OCI-LY7 (cell line): ENCODE measurements around the gene PLEKHF1. TPM values are rescaled to one million over a fixed set of nuclear protein-coding genes. Genes with fewer than 3 reads are reported as not detected.

Experiments
- BruUV-seq: library from RNA; stranded (reverse); fragments of 400-500 nt; replicated peaks from 2 replicates; lab custom pipeline; 2021; lab: Mats Ljungman, UMichigan
- CTCF ChIA-PET: fragments of 300-600 bp; sonication (Branson Sonifier 250); formaldehyde crosslinking; loops from one replicate; lab custom pipeline; 2022; ENCODE audit warnings: antibody characterized with exemption; ENCODE audit not compliant: unreplicated experiment; lab: Charles Lee
- POLR2A ChIA-PET: fragments of 300-600 bp; sonication (Branson Sonifier 250); formaldehyde crosslinking; loops from one replicate; lab custom pipeline; 2022; ENCODE audit warnings: antibody characterized with exemption; lab: Charles Lee
- DNase-seq: peaks from one replicate; pipeline ENCODE4 v3.0.0-alpha.2; 2015; ENCODE audit warnings: low spot score
- H2AFZ ChIP-seq: fragments of 200-600 bp; sonication (generic), shearing (Covaris generic); 2 replicates; pipeline ENCODE4 v1.6.1; 2014; ENCODE audit warnings: mild to moderate bottlenecking, antibody characterized with exemption, low read length, moderate library complexity
- H3K27ac ChIP-seq: fragments of 200-600 bp; sonication (generic); 2 replicates; pipeline ENCODE4 v1.5.1; 2014; ENCODE audit warnings: mixed run types, low read depth, mild to moderate bottlenecking, moderate library complexity, low read length, inconsistent platforms; ENCODE audit not compliant: poor library complexity, severe bottlenecking
- H3K36me3 ChIP-seq: fragments of 200-600 bp; sonication (generic); 2 replicates; pipeline ENCODE4 v1.6.1; 2014; ENCODE audit warnings: mild to moderate bottlenecking, antibody characterized with exemption, low read length, moderate library complexity, mixed read lengths; ENCODE audit not compliant: insufficient read depth
- H3K4me1 ChIP-seq: fragments of 200-600 bp; sonication (generic); 2 replicates; pipeline ENCODE4 v1.5.1; 2014; ENCODE audit warnings: mild to moderate bottlenecking, low read length; ENCODE audit not compliant: insufficient read depth, poor library complexity, severe bottlenecking
- H3K4me2 ChIP-seq: fragments of 200-600 bp; sonication (generic); 2 replicates; pipeline ENCODE4 v1.6.1; 2014; ENCODE audit warnings: mild to moderate bottlenecking, low read length
- H3K4me3 ChIP-seq: fragments of 200-600 bp; sonication (generic); 2 replicates; pipeline ENCODE4 v1.5.1; 2014; ENCODE audit warnings: mild to moderate bottlenecking, low read depth, low read length; ENCODE audit not compliant: poor library complexity, severe bottlenecking
- H3K79me2 ChIP-seq: fragments of 200-600 bp; sonication (generic); 2 replicates; pipeline ENCODE4 v1.6.1; 2016; ENCODE audit warnings: low read depth, mild to moderate bottlenecking, low read length, moderate library complexity, mixed read lengths; ENCODE audit not compliant: insufficient read depth
- H3K9me2 ChIP-seq: fragments of 200-600 bp; sonication (generic); 2 replicates; pipeline ENCODE4 v1.6.1; 2016; ENCODE audit warnings: mild to moderate bottlenecking, low read length, mixed read lengths; ENCODE audit not compliant: insufficient read depth
- H3K9me3 ChIP-seq: fragments of 200-600 bp; sonication (generic); 2 replicates; pipeline ENCODE4 v1.6.1; 2014; ENCODE audit warnings: mild to moderate bottlenecking, mixed run types, low read length, mixed read lengths
- H4K20me1 ChIP-seq: fragments of 200-600 bp; sonication (generic); 2 replicates; pipeline ENCODE4 v1.6.1; 2014; ENCODE audit warnings: mild to moderate bottlenecking, antibody characterized with exemption, low read length, moderate library complexity, mixed read lengths; ENCODE audit not compliant: insufficient read depth
- CTCF ChIP-seq: fragments of 200-600 bp; sonication (generic); conservative IDR thresholded peaks from 2 replicates; pipeline ENCODE4 v1.5.1; 2014; ENCODE audit warnings: mild to moderate bottlenecking, antibody characterized with exemption, low read length, moderate library complexity, mixed read lengths
- EZH2phosphoT487 ChIP-seq: fragments of 200-600 bp; sonication (generic); IDR thresholded peaks from 2 replicates; pipeline ENCODE4 v1.6.1; 2018; ENCODE audit warnings: low read depth, borderline replicate concordance, mild to moderate bottlenecking, mixed run types, antibody characterized with exemption, low read length, moderate library complexity, mixed read lengths
- intact Hi-C: fragments of 100-400 bp; cut with micrococcal nuclease; formaldehyde crosslinking; loops from one replicate; pipeline ENCODE4 v1.10.0; 2022; ENCODE audit not compliant: unreplicated experiment
- total RNA-seq, 2 experiments: library from RNA; depleted of rRNA in 1 of 2; stranded (reverse); fragments of >200 nt in 1 of 2; shearing (Covaris generic) in 1 of 2; gene quantifications; 2 replicates each; pipeline ENCODE4 v1.2.3, GENCODE V29; 2014 to 2022

PLEKHF1 gene
- total RNA-seq, 2 experiments from 2014 or later = 5.0 to 7.0 TPM

GRCh38 chr19:29694669-29695627, 29.7 kb downstream of the PLEKHF1 start:
- TF ChIP-seq CTCF = peak; percentile 84
- no peak for TF ChIP-seq EZH2phosphoT487
- Histone ChIP-seq H3K27ac (no peak overlapping the region), H3K36me3 (no peaks in the 10 kb centered on the region), H3K9me3 (peaks cover 14% of the 10 kb centered on the region), H2AFZ (no peak overlapping the region), H3K4me2 (no peak overlapping the region), H4K20me1 (no peaks in the 10 kb centered on the region), H3K9me2 (no peaks in the 10 kb centered on the region), H3K79me2 (no peaks in the 10 kb centered on the region), H3K4me3 (no peak overlapping the region), H3K4me1 (peaks cover 6% of the 10 kb centered on the region)
- intact Hi-C loops = loop anchor here (1.0 kb wide), 1 partner anchor 21 kb away; no protein-coding TSS in a partner anchor
- POLR2A ChIA-PET = no interaction called here
- DNase-seq = peak; percentile 60
- CTCF ChIA-PET = interaction anchor here (0.9 to 1.3 kb wide), 3 partner anchors 21 to 85 kb away, joined by 3 to 4 read pairs (median 4); no protein-coding TSS in a partner anchor
- BruUV-seq = no TSS peak

GRCh38 chr19:29695765-29696564, 30.7 kb downstream of the PLEKHF1 start:
- intact Hi-C loops = no loop called here
- Histone ChIP-seq H3K9me3 (peaks cover 7% of the 10 kb centered on the region), H3K4me2 (no peak overlapping the region), H4K20me1 (no peaks in the 10 kb centered on the region), H3K36me3 (no peaks in the 10 kb centered on the region), H3K79me2 (no peaks in the 10 kb centered on the region), H3K4me1 (peaks cover 6% of the 10 kb centered on the region), H3K9me2 (no peaks in the 10 kb centered on the region), H3K27ac (no peak overlapping the region), H2AFZ (no peak overlapping the region), H3K4me3 (no peak overlapping the region)
- no peak for TF ChIP-seq CTCF
- DNase-seq = no peak
- CTCF ChIA-PET = no interaction called here
- POLR2A ChIA-PET = no interaction called here
- no TSS peak for BruUV-seq
